Keratinocyte (primary cell): Measurements from ENCODE around the gene EML1. TPM values are rescaled to one million over a fixed set of nuclear protein-coding genes. Genes with fewer than 3 reads are reported as not detected.

Experiments
- DNase-seq: peaks from one replicate; pipeline ENCODE4 v3.0.0-alpha.2; 2011; ENCODE audit warnings: low read depth, missing footprints, low spot score
- FAIRE-seq: peaks from 2 replicates; lab custom pipeline; 2011; peaks lifted over from hg19 to GRCh38; lab: Jason Lieb, UNC
- H2AFZ ChIP-seq: 2 replicates; pipeline ENCODE4 v1.6.0; 2012; ENCODE audit warnings: low read length, control low read depth, inconsistent platforms; ENCODE audit not compliant: control insufficient read depth
- H3K27ac ChIP-seq: 2 replicates; pipeline ENCODE4 v1.5.1; 2011; ENCODE audit warnings: low read length; ENCODE audit not compliant: control insufficient read depth, insufficient read depth
- H3K27me3 ChIP-seq: 3 replicates; pipeline ENCODE4 v1.6.0; 2011; ENCODE audit warnings: low read length; ENCODE audit not compliant: control insufficient read depth, insufficient read depth; ENCODE audit errors: extremely low read depth
- H3K36me3 ChIP-seq, 2 experiments: 2 replicates in 1 of 2; 3 replicates in 1 of 2; pipeline ENCODE4 v1.5.1; 2011; ENCODE audit warnings: low read length in 2 of 2, mild to moderate bottlenecking in 1 of 2; ENCODE audit not compliant: control insufficient read depth in 2 of 2, insufficient read depth in 2 of 2; ENCODE audit errors: extremely low read depth in 1 of 2
- H3K4me1 ChIP-seq: 3 replicates; pipeline ENCODE4 v1.5.1; 2011; ENCODE audit warnings: low read length; ENCODE audit not compliant: control insufficient read depth, insufficient read depth; ENCODE audit errors: extremely low read depth
- H3K4me2 ChIP-seq: 3 replicates; pipeline ENCODE4 v1.6.0; 2011; ENCODE audit warnings: low read depth, low read length; ENCODE audit not compliant: control insufficient read depth, insufficient read depth; ENCODE audit errors: extremely low read depth
- H3K4me3 ChIP-seq, 3 experiments: fragments of 200-600 bp in 1 of 3; sonication (generic) in 1 of 3; 2 replicates in 2 of 3; 3 replicates in 1 of 3; pipeline ENCODE4 v1.5.1; 2011 to 2016; ENCODE audit warnings: low read length in 3 of 3, mild to moderate bottlenecking in 3 of 3, control low read depth in 2 of 3, inconsistent platforms in 1 of 3, low read depth in 1 of 3, mixed read lengths in 1 of 3, mixed run types in 1 of 3, moderate library complexity in 1 of 3; ENCODE audit not compliant: control insufficient read depth in 2 of 3, insufficient read depth in 2 of 3; ENCODE audit errors: extremely low read depth in 1 of 3
- H3K79me2 ChIP-seq: 2 replicates; pipeline ENCODE4 v1.6.0; 2012; ENCODE audit warnings: low read length; ENCODE audit not compliant: control insufficient read depth, insufficient read depth
- H3K9ac ChIP-seq: 3 replicates; pipeline ENCODE4 v1.6.0; 2011; ENCODE audit warnings: low read length; ENCODE audit not compliant: control insufficient read depth, insufficient read depth; ENCODE audit errors: extremely low read depth
- H3K9me1 ChIP-seq: 3 replicates; pipeline ENCODE4 v1.6.0; 2011; ENCODE audit warnings: low read length; ENCODE audit not compliant: control insufficient read depth, insufficient read depth; ENCODE audit errors: extremely low read depth
- H3K9me3 ChIP-seq: 2 replicates; pipeline ENCODE4 v1.5.1; 2012; ENCODE audit warnings: low read depth, low read length; ENCODE audit not compliant: control insufficient read depth
- H4K20me1 ChIP-seq: 3 replicates; pipeline ENCODE4 v1.6.0; 2011; ENCODE audit warnings: low read length; ENCODE audit not compliant: control insufficient read depth, insufficient read depth; ENCODE audit errors: extremely low read depth
- CTCF ChIP-seq, 3 experiments: IDR thresholded peaks in 1 of 3; conservative IDR thresholded peaks in 1 of 3; optimal IDR thresholded peaks in 1 of 3; 2 replicates in 2 of 3; 3 replicates in 1 of 3; pipeline versions ENCODE3 to v1.5.1; 2011; ENCODE audit warnings: low read length in 3 of 3, mild to moderate bottlenecking in 3 of 3, moderate library complexity in 2 of 3, control low read depth in 1 of 3, inconsistent platforms in 1 of 3; ENCODE audit not compliant: insufficient read depth in 2 of 3; ENCODE audit errors: extremely low read depth in 1 of 3
- EZH2 ChIP-seq: IDR thresholded peaks from one replicate; pipeline ENCODE4 v1.6.1; 2012; ENCODE audit warnings: inconsistent platforms, mild to moderate bottlenecking, low read length, moderate library complexity
- dilution Hi-C: fragments of 300-500 bp; cut with MboI; formaldehyde crosslinking; loops from one replicate; pipeline ENCODE4 v1.7.0; 2020; ENCODE audit warnings: low sequenced_read_pairs; ENCODE audit not compliant: extremely low pct_ligation_motif_present
- polyA plus RNA-seq, 5 experiments: library from polyadenylated mRNA; depleted of rRNA in 3 of 5; stranded (reverse) in 3 of 5; stranded (forward) in 1 of 5; unstranded in 1 of 5; fragments of >200 nt; gene quantifications; 1 replicate in 1 of 5; 2 replicates in 3 of 5; 3 replicates in 1 of 5; pipeline versions ENCODE4 v1.2.1 to v1.2.3, GENCODE V29; 2011 to 2012; ENCODE audit warnings: missing spikeins in 2 of 5, low read depth in 1 of 5, low replicate concordance in 1 of 5

Gene EML1
- polyA plus RNA-seq, 1 donor (not counting 4 experiments of a cell fraction or from before 2014, with no cell fraction given) = 0.84 TPM

- Histone ChIP-seq H3K36me3 (no peaks in the 10 kb centered on the region), H3K9me3 (no peaks in the 10 kb centered on the region), H3K4me1 (no peaks in the 10 kb centered on the region), H4K20me1 (no peaks in the 10 kb centered on the region), H3K9ac (no peak overlapping the region), H3K9me1 (no peaks in the 10 kb centered on the region), H3K4me2 (no peak overlapping the region), H3K27ac (no peak overlapping the region), H3K4me3 (no peak overlapping the region), H2AFZ (no peak overlapping the region), H3K27me3 (peaks cover 5% of the 10 kb centered on the region), H3K79me2 (no peaks in the 10 kb centered on the region)
- dilution Hi-C loops = no loop called here
- no peak for TF ChIP-seq EZH2
- TF ChIP-seq CTCF (optimal IDR thresholded peaks at IDR 0.05 in 1 of 3, IDR thresholded peaks at IDR 0.05 in 1 of 3, conservative IDR thresholded peaks at IDR 0.05 in 1 of 3; ENCODE audit: extremely low read depth in 1 of 3, insufficient read depth in 2 of 3, low read length in 3 of 3) = no peak
- FAIRE-seq (no peak), DNase-seq (no peak)
Observed at GRCh38 chr14:99921425-99921824, 128.2 kb downstream of the EML1 start.

- Histone ChIP-seq H4K20me1 (no peaks in the 10 kb centered on the region), H3K4me2 (no peak overlapping the region), H3K27ac (no peak overlapping the region), H3K27me3 (peaks cover 8% of the 10 kb centered on the region), H3K9me1 (no peaks in the 10 kb centered on the region), H3K9ac (no peak overlapping the region), H3K4me1 (no peaks in the 10 kb centered on the region), H3K36me3 (no peaks in the 10 kb centered on the region), H3K79me2 (no peaks in the 10 kb centered on the region), H2AFZ (no peak overlapping the region), H3K4me3 (no peak overlapping the region), H3K9me3 (no peaks in the 10 kb centered on the region)
- dilution Hi-C loops = no loop called here
- DNase-seq (no peak), FAIRE-seq (no peak)
- no peak for TF ChIP-seq EZH2
- no peak for TF ChIP-seq CTCF (optimal IDR thresholded peaks at IDR 0.05 in 1 of 3, IDR thresholded peaks at IDR 0.05 in 1 of 3, conservative IDR thresholded peaks at IDR 0.05 in 1 of 3; ENCODE audit: extremely low read depth in 1 of 3, insufficient read depth in 2 of 3, low read length in 3 of 3)
Observed at GRCh38 chr14:99924379-99924778, 131.2 kb downstream of the EML1 start.
